NCI-H128 (cell line): ENCODE data around the gene ANKH.

Source experiments
- DNase-seq: peaks from one replicate; lab custom pipeline; 2025; ENCODE audit not compliant: unreplicated experiment; lab: John Stamatoyannopoulos, UW

The ANKH gene

DNA sequence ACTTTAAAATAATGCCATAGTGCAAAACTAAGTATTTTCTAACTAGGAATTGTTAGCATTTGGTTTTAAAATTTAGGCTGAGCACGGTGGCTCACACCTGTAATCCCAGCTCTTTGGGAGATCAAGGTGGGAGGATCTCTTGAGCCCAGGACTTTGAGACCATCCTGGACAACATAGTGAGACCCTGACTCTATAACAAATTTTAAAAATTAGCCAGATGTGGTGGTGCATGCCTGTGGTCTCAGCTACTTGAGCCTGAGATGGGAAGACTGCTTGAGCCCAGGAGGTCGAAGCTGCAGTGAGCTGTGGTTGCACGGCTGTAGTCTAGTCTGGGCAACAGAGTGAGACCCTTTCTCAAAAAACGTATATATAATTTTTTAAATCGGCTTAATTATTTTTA is 202.2 kb downstream of the ANKH start:
- no peak for DNase-seq

DNA sequence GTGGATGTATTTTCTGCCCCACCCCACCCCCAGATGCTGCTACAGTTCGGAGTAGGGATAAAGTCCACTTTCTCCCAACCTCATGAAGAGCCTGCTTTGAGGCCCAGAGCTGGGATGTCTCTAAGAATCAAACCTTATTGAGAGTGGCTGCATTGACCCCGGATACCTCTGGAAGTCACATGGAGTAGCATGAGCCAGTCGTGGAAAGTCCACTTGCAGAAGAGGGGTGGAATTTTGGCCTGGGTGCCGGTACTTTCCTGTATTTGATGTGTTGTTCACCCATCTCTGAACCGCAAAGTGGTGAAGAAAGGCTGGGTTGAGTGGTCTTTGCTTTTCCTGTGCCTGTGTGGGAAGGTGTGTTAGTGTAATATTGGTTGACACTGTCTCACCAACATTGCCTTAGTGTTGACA is 203.4 kb downstream of the ANKH start:
- no peak for DNase-seq

DNA sequence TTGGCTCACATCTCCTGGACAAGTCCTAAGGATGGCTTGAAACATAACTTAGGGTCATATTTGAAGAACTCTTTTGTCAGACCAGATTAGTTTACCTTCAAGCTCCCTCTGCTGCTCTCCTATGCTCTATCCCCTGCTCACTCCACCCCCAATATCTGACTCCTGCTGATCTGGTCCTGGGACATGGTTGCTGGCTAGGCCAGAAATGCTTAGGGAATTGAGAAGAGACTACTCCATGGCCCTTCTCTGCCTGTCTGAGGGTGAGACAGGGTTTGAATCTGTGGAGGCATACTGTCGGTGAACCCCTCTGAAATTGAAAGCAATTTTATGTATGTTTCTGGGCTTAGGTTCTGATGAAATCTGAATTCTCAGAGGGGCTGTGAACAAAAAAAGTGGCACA is 203.8 kb downstream of the ANKH start:
- no peak for DNase-seq

DNA sequence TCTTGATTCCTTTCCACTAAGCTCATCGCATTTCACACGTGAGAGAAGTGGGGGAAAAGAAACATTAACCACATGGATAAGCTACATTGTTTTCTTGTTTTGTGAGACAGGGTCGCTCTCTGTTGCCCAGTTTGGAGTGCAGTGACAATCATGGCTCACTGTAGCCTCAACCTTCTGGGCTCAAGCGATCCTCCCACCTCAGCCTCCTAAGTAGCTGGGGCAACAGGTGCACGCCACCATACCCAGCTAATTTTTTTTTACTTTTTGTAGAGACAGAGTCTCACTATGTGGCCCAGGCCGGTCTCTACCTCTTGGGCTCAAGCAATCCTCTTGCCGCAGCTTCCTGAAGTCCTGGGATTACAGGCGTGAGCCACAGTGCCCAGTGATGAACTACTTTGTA is 204.3 kb downstream of the ANKH start:
- no peak for DNase-seq

DNA sequence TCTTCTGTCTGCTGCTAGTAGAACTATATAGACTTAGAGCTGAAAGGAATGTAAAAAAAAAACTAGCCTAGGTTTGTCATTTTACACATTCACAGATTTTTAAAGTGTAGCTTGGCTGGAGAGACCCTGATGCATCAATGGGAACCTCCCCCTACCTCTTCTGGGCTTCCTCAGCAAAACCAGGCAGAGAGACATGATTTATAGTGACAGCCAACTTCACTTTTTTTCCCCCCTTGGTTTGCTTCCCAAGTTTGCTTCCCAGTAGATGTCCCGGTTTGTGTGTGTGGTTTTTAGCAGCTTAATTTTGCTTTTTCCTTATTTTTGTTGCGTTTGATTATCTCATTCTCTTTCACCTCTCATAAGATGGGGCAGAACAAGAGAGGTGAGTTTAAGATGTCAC is 205.2 kb downstream of the ANKH start:
- no peak for DNase-seq

DNA sequence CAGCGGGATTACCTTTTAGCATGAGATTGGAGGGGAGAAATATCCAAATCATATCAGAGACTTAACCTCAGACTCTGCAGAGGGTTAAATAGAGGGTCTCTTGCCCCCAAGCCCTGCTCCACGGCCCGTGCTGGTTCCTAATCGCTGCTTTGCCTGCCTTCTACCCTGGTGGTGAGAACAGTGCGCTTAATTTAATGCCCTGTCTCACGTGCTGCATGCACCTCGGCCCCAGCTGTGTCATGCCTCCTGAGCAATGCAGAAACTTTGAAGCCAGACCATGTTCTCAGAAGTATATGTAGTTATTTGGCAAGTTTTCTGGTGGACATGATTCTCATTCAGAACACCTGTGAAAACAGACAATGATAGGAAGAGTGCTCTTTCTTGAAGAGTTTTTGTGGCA is 205.6 kb downstream of the ANKH start:
- DNase-seq: peak; percentile 11

DNA sequence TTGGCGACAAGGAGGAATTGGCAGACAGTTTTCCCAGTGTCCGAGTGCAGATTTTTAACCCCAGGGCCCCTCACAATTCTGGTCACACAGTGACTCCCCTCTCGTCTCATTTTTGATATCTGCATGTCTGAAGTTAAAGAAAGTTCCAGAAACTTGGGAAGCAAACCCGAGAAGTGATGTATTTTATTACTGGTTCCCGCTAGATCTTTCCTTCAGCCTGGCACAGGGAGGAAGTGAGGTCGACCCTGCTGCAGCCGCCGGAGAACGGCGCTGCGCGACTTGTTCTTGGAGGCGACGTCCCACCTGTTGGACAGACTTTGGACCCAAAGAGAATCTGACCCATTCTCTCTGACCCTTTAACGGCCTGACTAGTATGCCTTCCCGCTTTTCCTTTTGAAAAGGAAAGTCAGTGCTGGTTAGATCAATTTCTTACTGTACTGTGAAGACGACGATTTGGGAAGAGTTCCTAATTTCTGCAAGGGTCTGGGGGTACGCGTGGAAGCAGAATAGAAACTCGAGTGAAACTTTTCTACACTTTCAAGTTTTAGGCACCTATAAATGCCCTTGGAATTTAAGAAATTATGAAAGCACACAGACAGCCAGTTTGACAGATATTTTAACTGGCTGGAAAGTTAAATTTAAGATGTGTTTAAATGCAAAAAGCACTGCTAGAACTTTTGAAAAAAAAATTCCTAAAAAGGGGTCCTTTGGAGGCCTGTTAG is 206.3 kb downstream of the ANKH start:
- no peak for DNase-seq

DNA sequence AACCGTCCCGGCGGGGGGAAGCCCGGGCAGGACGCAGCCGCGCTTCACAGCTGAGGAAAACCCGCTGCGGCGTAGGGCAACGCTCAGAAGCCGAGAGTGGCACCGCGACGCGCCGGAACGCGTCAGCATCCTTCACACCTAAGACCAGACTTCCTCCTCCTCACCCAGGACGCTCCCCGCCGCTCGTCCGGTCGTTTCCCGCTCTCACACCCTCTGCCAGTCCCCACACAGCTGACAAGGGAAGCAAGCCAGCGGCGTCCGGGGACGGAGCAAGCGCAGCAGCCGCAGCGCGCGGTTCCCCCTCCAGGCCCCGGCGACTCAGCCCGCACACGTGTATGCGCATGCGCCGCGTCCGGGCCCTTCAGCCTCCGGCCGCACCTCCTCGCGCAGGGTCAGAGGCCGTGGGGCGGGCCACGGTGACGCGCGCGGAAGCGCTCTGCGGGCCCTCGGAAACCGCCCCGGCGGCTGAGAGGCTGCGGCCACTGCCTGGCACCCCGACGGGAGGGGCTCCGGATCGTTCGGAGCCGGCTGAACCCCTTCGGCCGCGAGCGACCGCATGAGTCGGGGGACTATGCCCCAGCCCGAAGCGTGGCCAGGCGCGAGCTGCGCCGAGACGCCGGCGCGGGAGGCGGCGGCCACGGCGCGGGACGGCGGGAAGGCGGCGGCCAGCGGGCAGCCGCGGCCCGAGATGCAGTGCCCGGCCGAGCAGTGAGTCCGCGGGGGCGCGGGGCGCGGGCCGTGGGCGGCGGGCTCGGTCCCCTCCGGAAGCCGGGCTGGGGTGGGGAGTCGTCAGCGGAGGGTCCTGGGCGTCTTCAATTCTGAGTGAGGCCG is 207.1 kb downstream of the ANKH start, which contains the start of gene OTULIN:
Gene OTULIN, plus strand, starts transcription at position 449 of the 831 bp plus-strand sequence. Its CDS starts 108 bp downstream, at position 557.
- DNase-seq: peak; percentile 71

DNA sequence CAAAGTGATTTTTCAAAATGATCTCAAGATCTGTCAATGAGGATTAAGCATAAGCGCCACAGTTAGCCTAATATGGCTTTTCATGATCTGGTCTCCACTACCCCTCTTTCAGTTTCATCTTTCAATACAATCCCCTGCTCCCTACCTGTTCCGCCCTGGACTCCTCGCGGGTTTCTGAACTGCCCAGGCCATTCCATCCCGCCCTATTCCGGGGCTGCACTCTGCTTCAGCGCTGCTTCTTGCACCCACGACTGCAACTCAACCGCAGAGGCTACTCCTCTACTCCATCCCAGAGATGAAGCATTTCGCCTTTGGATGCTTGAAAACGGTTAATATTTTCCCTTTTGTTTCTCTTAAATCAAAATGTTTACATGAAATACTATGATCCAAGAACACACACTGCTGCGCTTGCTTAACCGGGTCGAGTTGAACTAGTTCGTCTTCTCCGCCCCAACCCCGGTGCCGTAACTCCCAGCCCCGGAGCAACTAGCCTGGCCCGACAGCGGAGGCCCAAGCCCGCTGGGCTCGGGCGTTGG is 207.8 kb downstream of the ANKH start:
- peak; percentile 44 for DNase-seq

DNA sequence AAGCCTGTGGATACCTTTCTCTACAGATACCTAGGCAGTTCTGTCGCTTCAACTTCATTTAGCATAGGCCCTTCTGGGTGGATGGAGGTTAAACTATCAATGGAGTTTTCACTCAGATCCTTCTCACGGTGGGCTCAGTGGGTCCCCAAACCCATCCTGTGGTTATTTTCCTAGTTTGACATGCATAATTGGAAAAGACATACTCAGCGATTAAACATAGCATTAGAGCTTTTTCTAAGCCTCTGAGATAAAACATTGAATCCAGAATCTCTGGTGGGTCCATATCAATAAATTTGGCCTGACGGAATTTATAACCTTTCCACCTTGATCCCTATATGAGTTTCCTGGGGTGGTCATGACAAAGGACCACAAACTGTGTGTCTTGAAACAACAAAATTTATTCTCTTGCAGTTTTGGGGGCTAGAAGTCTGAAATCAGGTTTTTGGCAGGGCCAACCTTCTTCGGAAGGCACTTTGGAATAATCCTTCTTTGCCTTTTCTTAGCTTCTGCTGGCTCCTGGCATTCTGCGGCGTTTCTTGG is 208.8 kb downstream of the ANKH start:
- no peak for DNase-seq

DNA sequence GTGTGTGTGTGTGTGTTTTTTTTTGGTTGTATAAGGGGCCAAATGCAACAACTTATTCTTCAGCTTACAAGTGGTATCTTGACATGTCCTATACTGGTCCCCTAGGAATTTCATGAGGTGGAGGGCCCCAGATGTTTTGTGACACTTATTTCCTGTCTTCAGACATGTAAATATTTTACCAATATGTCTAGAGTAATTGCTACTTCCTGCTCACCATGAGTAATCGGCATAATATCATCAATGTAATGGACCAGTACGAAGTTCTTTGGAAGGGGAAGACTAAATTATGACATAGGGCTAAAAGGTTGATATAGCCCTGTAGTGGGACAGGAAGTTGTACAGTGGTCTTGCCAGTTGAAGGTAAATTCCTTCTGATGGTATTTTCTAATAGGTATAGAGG is 210.7 kb downstream of the ANKH start:
- DNase-seq: no peak

DNA sequence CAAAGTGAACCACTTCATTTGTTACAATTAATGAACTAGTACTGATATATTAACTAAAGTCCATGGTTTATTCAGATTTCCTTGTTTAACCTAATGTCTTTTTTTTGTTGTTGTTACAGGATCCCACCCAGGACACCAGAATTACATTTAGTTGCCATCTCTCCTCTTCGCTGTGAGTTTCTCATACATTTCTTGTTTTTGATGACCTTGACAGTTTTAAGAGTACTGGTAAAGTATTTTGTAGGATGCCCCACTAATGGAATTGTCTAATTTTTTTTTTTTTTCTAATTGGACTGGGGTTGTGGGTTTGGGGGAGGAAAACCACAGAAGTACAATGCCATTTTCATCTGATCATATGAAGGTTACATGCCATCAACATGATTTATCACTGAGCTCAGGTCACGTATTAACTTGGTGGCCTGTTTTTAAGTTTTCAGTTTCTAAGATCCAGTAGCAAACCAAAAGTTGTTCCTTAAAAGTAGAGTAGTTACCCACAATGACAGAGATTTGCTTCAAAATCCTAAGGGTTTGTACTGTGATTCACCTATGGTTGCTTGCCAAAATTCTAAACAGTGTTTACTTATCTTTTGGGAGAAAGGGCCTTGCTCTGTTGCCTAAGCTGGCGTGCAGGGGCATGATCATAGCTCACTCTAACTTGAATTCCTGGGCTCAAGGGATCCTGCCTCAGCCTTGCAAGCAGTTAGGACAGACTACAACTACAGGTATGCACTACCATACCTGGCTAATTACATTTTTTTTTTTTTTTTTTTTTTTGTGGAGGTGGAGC is 211.6 kb downstream of the ANKH start:
- no peak for DNase-seq

DNA sequence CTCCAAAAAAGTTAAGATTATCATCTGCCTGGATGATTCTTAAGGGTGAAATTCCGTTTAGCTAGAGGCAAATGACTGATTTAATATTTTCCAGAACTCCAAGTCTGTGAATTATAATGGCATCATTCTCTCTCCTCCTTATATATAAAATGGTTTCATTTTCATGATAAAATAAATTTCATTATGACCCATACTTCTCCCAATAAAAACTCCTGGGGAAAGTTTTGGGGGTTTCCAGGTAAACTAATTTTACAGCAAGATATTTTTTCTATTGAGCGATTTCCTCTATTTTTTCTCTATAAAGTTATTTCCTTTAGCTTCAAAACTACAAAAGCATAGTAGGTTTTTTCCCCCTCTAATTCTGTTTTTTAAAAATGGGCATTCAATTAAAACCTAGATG is 214.7 kb downstream of the ANKH start:
- DNase-seq: no peak

DNA sequence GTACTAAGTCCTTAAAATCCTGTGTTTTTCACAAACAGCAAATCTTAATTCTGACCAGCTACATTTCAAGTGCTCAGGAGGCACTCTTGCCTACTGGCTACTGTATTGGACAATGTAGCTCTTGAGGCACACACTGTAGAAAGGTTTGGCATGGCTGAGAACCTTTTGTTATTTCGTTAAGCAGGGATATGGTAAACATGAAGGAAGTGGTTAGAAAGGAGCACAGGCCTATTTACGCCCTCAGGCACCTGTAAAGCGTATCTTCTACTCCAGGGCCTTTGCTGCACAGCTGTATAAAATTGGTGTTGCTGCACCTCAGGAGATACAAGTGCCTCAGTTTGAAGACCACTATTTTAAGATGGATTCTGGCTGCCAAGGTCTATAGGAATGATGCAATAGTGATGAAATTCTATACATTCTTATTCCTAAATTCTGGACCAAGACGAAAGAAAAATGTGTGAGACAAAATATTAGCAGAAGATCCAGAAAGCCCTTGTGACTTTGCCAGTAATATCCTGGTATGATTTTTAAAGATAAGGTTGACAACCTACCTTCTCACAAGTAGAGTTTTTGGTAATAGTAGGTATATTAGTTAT is 216.3 kb downstream of the ANKH start:
- no peak for DNase-seq
